ENCODE data around the gene TMCC3. TPM values are rescaled to one million over a fixed set of nuclear protein-coding genes. Genes with fewer than 3 reads are reported as not detected.
"Not testable (repeated sequence)": the region's sequence is repeated elsewhere in the genome, so short reads cannot be mapped to it uniquely, and the experiment has no call there.

TMCC3 gene
- total RNA-seq, 1 donor from 2014 or later = 0.65 TPM

DNA sequence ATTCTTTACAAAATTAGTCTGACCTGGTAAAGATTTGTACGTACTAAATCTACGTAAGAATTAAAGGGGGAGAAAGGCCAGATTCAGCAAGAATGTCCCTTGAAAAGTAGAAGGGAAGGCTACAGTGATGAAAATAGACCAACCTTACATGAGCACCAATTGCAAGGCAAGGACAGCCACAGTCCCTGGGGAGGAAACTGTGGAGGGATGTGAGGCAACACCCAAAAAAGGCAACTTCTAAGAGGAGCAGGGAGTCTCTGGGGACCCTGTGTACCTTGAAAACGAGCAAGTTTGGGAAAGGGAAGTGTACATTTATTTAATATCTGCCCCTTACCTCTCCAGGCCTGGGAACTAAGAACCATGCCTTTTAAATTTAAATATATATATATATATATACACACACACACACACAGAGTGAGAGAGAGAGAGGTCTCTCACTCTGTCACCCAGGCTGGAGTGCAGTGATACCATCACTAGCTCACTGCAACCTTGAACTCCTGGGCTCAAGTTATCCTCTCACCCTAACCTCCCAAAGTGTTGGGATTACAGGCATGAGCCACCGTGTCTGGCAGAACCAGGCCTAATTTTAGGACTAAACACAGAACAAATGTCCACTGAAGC lies 56.4 kb downstream of the TMCC3 start:
- Mint-ChIP-seq H3K4me1 (ENCODE audit: low read depth) (no peaks in the 10 kb centered on the region), H3K27me3 (ENCODE audit: low read depth) (peaks cover 12% of the 10 kb centered on the region), H3K36me3 (ENCODE audit: low read depth) (no peaks in the 10 kb centered on the region), H3K9me3 (ENCODE audit: low read depth) (no peaks in the 10 kb centered on the region), H3K4me3 (ENCODE audit: unreplicated experiment) (no peak overlapping the region), H3K27ac (ENCODE audit: unreplicated experiment) (no peak overlapping the region)
- TF ChIP-seq, protein P1, sequence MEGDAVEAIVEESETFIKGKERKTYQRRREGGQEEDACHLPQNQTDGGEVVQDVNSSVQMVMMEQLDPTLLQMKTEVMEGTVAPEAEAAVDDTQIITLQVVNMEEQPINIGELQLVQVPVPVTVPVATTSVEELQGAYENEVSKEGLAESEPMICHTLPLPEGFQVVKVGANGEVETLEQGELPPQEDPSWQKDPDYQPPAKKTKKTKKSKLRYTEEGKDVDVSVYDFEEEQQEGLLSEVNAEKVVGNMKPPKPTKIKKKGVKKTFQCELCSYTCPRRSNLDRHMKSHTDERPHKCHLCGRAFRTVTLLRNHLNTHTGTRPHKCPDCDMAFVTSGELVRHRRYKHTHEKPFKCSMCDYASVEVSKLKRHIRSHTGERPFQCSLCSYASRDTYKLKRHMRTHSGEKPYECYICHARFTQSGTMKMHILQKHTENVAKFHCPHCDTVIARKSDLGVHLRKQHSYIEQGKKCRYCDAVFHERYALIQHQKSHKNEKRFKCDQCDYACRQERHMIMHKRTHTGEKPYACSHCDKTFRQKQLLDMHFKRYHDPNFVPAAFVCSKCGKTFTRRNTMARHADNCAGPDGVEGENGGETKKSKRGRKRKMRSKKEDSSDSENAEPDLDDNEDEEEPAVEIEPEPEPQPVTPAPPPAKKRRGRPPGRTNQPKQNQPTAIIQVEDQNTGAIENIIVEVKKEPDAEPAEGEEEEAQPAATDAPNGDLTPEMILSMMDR (IDR thresholded peaks at IDR 0.05) = no peak
- no peak for DNase-seq (ENCODE audit: low spot score)

DNA sequence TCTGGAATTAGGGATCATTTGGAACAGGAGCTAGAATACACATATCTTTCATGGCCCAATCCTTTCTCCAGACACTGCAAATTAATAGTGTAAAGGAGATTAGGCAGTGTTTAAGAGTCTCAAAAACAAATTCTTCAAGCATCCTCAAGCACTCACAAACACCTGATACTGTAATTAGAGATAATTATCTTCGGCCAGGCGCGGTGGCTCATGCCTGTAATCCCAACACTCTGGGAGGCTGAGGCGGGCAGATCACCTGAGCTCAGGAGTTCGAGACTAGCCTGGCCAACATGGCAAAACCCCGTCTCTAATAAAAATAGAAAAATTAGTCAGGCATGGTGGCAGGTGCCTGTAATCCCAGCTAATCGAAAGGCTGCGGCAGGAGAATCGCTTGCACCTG lies 57.6 kb downstream of the TMCC3 start:
- H3K36me3 Mint-ChIP-seq (ENCODE audit: low read depth); H3K4me1 Mint-ChIP-seq (ENCODE audit: low read depth); H3K9me3 Mint-ChIP-seq (ENCODE audit: low read depth): not testable (repeated sequence)

DNA sequence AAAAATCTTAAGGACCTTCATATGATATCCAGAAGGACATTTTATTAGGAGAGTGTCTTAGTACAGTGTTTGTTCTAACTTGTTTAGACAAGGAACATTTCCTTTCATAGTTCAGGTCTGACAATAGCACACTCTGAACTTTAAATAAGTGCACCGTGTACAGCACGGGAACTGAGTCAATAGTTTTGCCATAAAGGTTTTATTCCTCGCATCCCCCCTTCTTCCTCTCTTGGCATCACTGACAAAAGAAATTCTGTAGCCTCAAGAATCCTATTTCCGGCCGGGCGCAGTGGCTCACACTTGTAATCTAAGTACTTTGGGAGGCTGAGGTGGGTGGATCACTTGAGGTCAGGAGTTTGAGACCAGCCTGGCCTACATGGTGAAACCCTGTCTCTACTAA lies 58.3 kb downstream of the TMCC3 start:
- no peak for DNase-seq (ENCODE audit: low spot score)
- no peaks in the 10 kb centered on the region for H3K4me1 Mint-ChIP-seq (ENCODE audit: low read depth)
- no peak overlapping the region for H3K4me3 Mint-ChIP-seq (ENCODE audit: unreplicated experiment)
- TF ChIP-seq, protein P1 (IDR thresholded peaks at IDR 0.05) = no peak
- no peaks in the 10 kb centered on the region for H3K9me3 Mint-ChIP-seq (ENCODE audit: low read depth)
- no peaks in the 10 kb centered on the region for H3K36me3 Mint-ChIP-seq (ENCODE audit: low read depth)
- no peak overlapping the region for H3K27ac Mint-ChIP-seq (ENCODE audit: unreplicated experiment)
- H3K27me3 Mint-ChIP-seq (ENCODE audit: low read depth) = peaks cover 11% of the 10 kb centered on the region

More for the DNA sequence above, 57.6 kb downstream of the TMCC3 start:
- DNase-seq (ENCODE audit: low spot score); H3K27ac Mint-ChIP-seq (ENCODE audit: unreplicated experiment); H3K4me3 Mint-ChIP-seq (ENCODE audit: unreplicated experiment): not testable (repeated sequence)
- H3K27me3 Mint-ChIP-seq (ENCODE audit: low read depth) = peaks cover 11% of the 10 kb centered on the region

DNA sequence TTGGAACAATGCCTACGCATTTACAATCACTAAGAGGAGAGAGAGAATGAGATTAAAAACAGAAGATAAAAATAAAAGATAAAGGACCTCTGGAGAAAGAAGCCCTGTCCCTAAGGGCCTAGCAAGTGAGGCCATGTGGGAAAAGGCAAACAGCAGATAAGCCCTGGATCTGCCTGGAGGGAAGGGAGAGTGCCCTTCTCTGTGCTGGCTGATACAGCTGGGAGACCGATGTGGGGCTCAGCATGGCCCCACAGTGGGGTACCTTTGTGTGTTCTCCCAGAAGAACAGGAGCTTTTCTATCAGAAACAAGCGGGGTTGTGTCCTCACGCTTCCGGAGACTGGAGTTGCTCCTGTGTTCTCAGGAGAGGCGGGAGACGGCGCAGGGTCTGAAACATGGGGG lies 59.9 kb downstream of the TMCC3 start:
- Mint-ChIP-seq H3K9me3 (ENCODE audit: low read depth) (no peaks in the 10 kb centered on the region), H3K27ac (ENCODE audit: unreplicated experiment) (no peak overlapping the region), H3K4me3 (ENCODE audit: unreplicated experiment) (no peak overlapping the region), H3K36me3 (ENCODE audit: low read depth) (peaks cover 2% of the 10 kb centered on the region), H3K4me1 (ENCODE audit: low read depth) (no peaks in the 10 kb centered on the region), H3K27me3 (ENCODE audit: low read depth) (peaks cover 22% of the 10 kb centered on the region)
- TF ChIP-seq, protein P1 (IDR thresholded peaks at IDR 0.05) = no peak
- DNase-seq (ENCODE audit: low spot score) = no peak

DNA sequence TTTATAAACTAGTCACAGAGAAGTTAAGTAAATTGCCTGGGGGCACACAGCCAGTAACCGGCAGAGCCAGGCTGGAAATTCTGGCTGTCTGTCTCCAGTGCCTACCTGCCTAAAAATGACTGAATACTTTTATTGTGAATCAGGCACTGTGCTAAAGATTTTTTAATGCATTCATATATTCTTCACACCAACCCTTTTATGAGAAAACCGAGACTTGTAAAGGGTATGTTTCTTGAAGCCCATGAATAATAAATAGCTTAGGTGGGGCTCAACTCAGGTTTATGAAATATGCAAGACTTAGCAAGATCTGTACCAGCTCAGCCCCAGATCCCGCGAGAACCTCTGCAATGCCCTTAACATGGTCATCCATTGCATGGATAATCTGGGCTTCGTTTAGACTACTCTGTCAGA lies 60.8 kb downstream of the TMCC3 start:
- DNase-seq (ENCODE audit: low spot score) = no peak
- Mint-ChIP-seq H3K9me3 (ENCODE audit: low read depth) (no peaks in the 10 kb centered on the region), H3K4me3 (ENCODE audit: unreplicated experiment) (no peak overlapping the region), H3K27me3 (ENCODE audit: low read depth) (peaks cover 22% of the 10 kb centered on the region), H3K36me3 (ENCODE audit: low read depth) (peaks cover 2% of the 10 kb centered on the region), H3K4me1 (ENCODE audit: low read depth) (no peaks in the 10 kb centered on the region), H3K27ac (ENCODE audit: unreplicated experiment) (no peak overlapping the region)
- TF ChIP-seq, protein P1 (IDR thresholded peaks at IDR 0.05) = no peak

DNA sequence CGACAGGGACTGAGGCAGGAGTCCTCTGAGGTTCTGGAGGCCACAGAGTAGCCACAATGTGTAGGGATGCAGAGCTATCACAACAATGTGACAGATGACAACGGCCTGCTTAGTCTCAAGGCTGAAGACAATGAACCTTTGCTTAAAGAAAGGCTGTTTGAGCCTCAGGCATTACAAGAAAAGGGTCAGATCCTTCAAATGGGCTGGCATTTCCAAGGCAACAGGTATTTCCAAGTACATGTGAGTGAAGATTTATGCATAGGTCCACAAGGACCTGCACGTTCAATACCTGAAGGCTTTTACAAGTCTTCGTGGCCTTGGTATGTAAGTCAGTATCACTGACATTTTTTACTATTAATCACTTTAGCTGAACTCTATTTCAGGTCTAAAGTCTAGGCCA lies 62.0 kb downstream of the TMCC3 start:
- Mint-ChIP-seq H3K27me3 (ENCODE audit: low read depth) (peaks cover 22% of the 10 kb centered on the region), H3K36me3 (ENCODE audit: low read depth) (peaks cover 2% of the 10 kb centered on the region), H3K27ac (ENCODE audit: unreplicated experiment) (no peak overlapping the region), H3K4me3 (ENCODE audit: unreplicated experiment) (no peak overlapping the region), H3K4me1 (ENCODE audit: low read depth) (no peaks in the 10 kb centered on the region), H3K9me3 (ENCODE audit: low read depth) (no peaks in the 10 kb centered on the region)
- DNase-seq (ENCODE audit: low spot score) = no peak
- TF ChIP-seq, protein P1 (IDR thresholded peaks at IDR 0.05) = no peak
